ENCODE results near the gene PAXIP1. TPM values are rescaled to one million over a fixed set of nuclear protein-coding genes. Genes with fewer than 3 reads are reported as not detected.

The PAXIP1 gene
- total RNA-seq, 1 donor from 2014 or later = 9.4 TPM

GRCh38 chr7:154919344-154920225 lies 83.3 kb downstream of the PAXIP1 start:
- Histone ChIP-seq H3K36me3 (ENCODE audit: control insufficient read depth, insufficient read depth, low read length) (no peaks in the 10 kb centered on the region), H3K4me3 (ENCODE audit: low read depth, low read length) (no peak overlapping the region), H3K27me3 (ENCODE audit: control insufficient read depth, insufficient read depth, low read length) (peaks cover 37% of the 10 kb centered on the region)
- no peak for DNase-seq (ENCODE audit: low read depth)
- no peak for TF ChIP-seq CTCF (IDR thresholded peaks at IDR 0.05; ENCODE audit: insufficient read depth, low read length, poor library complexity, severe bottlenecking)

GRCh38 chr7:154918741-154919140 lies 84.2 kb downstream of the PAXIP1 start:
- DNase-seq (ENCODE audit: low read depth) = no peak
- Histone ChIP-seq H3K4me3 (ENCODE audit: low read depth, low read length) (no peak overlapping the region), H3K36me3 (ENCODE audit: control insufficient read depth, insufficient read depth, low read length) (no peaks in the 10 kb centered on the region), H3K27me3 (ENCODE audit: control insufficient read depth, insufficient read depth, low read length) (peaks cover 45% of the 10 kb centered on the region)
- no peak for TF ChIP-seq CTCF (IDR thresholded peaks at IDR 0.05; ENCODE audit: insufficient read depth, low read length, poor library complexity, severe bottlenecking)

- no peak for DNase-seq (ENCODE audit: low read depth)
- no peak overlapping the region for H3K4me3 ChIP-seq (ENCODE audit: low read depth, low read length)
- peaks cover 46% of the 10 kb centered on the region for H3K27me3 ChIP-seq (ENCODE audit: control insufficient read depth, insufficient read depth, low read length)
- no peak for TF ChIP-seq CTCF (IDR thresholded peaks at IDR 0.05; ENCODE audit: insufficient read depth, low read length, poor library complexity, severe bottlenecking)
- no peaks in the 10 kb centered on the region for H3K36me3 ChIP-seq (ENCODE audit: control insufficient read depth, insufficient read depth, low read length)
Measured at GRCh38 chr7:154918266-154918665, 84.7 kb downstream of the PAXIP1 start.

- TF ChIP-seq CTCF (IDR thresholded peaks at IDR 0.05; ENCODE audit: insufficient read depth, low read length, poor library complexity, severe bottlenecking) = no peak
- Histone ChIP-seq H3K4me3 (ENCODE audit: low read depth, low read length) (no peak overlapping the region), H3K27me3 (ENCODE audit: control insufficient read depth, insufficient read depth, low read length) (peaks cover 46% of the 10 kb centered on the region), H3K36me3 (ENCODE audit: control insufficient read depth, insufficient read depth, low read length) (no peaks in the 10 kb centered on the region)
- DNase-seq (ENCODE audit: low read depth) = no peak
Measured at GRCh38 chr7:154917808-154918160, 85.1 kb downstream of the PAXIP1 start.

GRCh38 chr7:154916856-154917807 lies 85.8 kb downstream of the PAXIP1 start:
- Histone ChIP-seq H3K36me3 (ENCODE audit: control insufficient read depth, insufficient read depth, low read length) (no peaks in the 10 kb centered on the region), H3K4me3 (ENCODE audit: low read depth, low read length) (no peak overlapping the region), H3K27me3 (ENCODE audit: control insufficient read depth, insufficient read depth, low read length) (peaks cover 46% of the 10 kb centered on the region)
- no peak for TF ChIP-seq CTCF (IDR thresholded peaks at IDR 0.05; ENCODE audit: insufficient read depth, low read length, poor library complexity, severe bottlenecking)
- DNase-seq (ENCODE audit: low read depth) = no peak
